Measurements from ENCODE around the gene RAB4B.

DNA sequence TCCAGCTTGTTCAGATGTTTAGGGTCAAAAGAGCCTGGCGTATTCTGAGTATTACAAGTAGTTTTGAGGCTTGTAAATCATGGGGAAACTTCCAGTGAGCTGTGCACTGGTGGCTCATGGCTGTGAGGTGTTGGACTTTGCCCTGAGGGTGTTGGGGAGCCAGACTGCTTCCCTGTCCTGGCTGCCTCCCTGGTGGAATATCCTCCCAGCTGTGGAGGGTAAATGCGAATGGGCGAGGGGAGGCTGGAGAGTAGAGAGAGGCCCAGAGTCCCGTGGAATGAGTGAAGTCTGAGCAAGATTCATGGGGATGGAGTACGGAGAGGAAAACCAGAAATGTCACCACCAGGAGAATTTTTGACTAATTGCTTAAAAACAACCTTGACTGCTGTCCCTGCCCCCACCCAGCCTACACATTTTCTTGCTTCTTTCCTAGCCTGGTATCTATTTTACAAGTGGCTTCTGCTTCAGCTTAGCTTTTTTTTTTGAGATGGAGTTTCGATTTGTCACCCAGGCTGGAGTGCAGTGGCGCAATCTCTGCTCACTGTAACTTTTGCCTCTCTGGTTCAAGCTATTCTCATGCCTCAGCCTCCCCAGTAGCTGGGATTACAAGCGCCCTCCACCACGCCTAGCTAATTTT lies 23.3 kb upstream of the RAB4B start:
- TF ChIP-seq, protein P1, sequence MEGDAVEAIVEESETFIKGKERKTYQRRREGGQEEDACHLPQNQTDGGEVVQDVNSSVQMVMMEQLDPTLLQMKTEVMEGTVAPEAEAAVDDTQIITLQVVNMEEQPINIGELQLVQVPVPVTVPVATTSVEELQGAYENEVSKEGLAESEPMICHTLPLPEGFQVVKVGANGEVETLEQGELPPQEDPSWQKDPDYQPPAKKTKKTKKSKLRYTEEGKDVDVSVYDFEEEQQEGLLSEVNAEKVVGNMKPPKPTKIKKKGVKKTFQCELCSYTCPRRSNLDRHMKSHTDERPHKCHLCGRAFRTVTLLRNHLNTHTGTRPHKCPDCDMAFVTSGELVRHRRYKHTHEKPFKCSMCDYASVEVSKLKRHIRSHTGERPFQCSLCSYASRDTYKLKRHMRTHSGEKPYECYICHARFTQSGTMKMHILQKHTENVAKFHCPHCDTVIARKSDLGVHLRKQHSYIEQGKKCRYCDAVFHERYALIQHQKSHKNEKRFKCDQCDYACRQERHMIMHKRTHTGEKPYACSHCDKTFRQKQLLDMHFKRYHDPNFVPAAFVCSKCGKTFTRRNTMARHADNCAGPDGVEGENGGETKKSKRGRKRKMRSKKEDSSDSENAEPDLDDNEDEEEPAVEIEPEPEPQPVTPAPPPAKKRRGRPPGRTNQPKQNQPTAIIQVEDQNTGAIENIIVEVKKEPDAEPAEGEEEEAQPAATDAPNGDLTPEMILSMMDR (conservative IDR thresholded peaks at IDR 0.05), result no peak
- TF ChIP-seq ZFX (IDR thresholded peaks at IDR 0.05), result no peak
